ENCODE results near the gene BRSK1.

Gene BRSK1

DNA sequence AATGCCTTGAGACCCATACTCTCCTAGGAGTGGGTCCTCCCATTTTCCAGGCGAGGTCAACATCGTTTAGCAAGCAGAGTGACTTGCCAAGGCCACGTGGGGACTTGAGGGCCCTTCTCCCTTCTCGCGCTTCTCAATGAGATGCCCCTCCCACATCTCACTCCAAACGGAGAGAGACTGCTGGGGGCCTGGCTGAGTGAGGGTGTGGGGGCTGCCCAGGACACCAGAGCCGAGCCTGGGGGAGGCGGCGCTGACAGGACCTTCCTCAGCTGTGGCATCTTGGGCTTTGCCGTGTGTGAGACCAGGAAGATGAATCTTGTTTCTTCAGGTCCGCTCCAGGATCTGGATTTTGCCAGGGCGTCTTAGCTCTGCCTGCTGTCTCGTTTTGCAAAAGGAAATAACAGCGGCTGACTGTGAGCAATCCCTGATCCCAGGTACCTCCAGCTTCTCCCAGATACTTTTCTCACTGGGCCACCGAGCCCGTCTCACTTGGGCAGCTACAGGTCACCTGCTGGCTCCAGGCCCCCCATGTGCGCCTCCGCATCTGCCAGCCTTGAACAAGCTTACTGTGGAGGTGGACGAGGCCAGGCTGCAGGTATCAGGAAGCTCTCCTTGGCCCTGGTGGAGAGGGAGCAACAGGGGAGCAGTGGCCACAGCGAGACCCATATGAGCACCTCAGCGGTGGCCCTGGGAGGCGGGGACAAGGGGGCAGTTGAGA lies 64.7 kb downstream of the BRSK1 start:
- H3K4me3 ChIP-seq (ENCODE audit: low read depth, low read length) = no peak overlapping the region
- TF ChIP-seq, protein P1, sequence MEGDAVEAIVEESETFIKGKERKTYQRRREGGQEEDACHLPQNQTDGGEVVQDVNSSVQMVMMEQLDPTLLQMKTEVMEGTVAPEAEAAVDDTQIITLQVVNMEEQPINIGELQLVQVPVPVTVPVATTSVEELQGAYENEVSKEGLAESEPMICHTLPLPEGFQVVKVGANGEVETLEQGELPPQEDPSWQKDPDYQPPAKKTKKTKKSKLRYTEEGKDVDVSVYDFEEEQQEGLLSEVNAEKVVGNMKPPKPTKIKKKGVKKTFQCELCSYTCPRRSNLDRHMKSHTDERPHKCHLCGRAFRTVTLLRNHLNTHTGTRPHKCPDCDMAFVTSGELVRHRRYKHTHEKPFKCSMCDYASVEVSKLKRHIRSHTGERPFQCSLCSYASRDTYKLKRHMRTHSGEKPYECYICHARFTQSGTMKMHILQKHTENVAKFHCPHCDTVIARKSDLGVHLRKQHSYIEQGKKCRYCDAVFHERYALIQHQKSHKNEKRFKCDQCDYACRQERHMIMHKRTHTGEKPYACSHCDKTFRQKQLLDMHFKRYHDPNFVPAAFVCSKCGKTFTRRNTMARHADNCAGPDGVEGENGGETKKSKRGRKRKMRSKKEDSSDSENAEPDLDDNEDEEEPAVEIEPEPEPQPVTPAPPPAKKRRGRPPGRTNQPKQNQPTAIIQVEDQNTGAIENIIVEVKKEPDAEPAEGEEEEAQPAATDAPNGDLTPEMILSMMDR (IDR thresholded peaks at IDR 0.05; ENCODE audit: low read depth, low read length) = no peak
- no peak for DNase-seq

DNA sequence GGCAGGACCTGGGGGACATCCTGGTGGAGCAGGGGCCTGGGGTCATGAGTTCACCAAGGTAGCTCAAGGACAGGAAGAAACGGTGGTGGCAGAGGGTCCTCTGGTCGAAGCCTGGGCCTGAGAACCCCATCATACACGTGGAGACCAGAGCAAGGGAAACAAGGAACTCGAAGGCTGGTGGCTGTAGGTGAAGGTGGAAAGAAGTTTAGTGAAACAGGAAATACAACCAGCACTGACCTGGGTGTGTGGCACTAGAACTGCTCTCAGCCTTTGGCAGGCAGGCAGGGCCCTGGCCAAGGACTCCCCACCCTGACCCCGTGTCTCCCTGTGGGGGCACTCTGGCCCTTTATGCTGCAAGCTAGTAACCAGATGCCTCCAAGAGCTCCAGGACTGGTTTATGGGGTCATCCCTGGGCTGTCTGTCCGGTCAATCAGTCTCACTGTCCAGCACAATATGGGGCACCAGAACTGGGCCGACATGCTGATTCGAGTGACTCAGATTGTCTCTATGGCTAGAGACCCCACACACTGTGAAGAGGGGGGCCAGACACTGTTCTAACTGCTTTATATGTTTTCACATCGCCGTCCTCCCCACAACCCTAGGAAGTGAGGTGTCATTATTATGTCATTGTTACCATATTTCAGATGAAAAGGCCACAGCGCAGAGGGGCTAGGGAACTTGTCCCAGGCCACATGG lies 67.0 kb downstream of the BRSK1 start:
- no peak overlapping the region for H3K4me3 ChIP-seq (ENCODE audit: low read depth, low read length)
- no peaks in the 10 kb centered on the region for H3K36me3 ChIP-seq
- no peak for DNase-seq
- TF ChIP-seq, protein P1 (IDR thresholded peaks at IDR 0.05; ENCODE audit: low read depth, low read length) = no peak
- peaks cover 37% of the 10 kb centered on the region for H3K27me3 ChIP-seq
- no peaks in the 10 kb centered on the region for H3K9me3 ChIP-seq
- H3K4me1 ChIP-seq = no peaks in the 10 kb centered on the region

More for the DNA sequence above, 64.7 kb downstream of the BRSK1 start:
- Histone ChIP-seq H3K4me1 (peaks cover 4% of the 10 kb centered on the region), H3K9me3 (no peaks in the 10 kb centered on the region), H3K27me3 (peaks cover 23% of the 10 kb centered on the region), H3K36me3 (peaks cover 2% of the 10 kb centered on the region; the same call in 1 of the 2 replicates)

DNA sequence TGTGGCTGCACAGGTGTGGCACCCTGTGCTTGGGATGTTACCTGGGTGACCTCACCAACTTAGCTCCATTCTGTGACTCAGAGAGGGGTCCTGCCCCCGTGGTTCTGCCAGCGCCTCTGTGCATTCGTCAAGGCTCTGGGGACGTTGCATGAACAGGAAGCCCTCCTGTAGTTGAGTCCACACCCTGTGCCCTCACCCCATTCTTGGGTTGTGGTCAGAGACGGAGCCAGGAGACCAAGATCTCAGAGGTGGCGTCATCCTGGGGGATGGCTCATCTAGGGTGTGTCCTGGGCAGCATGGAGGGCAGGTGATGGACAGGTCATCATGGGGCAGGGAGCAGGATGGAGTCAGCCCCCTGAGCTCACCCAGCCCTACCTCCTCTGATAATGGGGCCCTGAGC lies 68.2 kb downstream of the BRSK1 start:
- Histone ChIP-seq H3K4me3 (ENCODE audit: low read depth, low read length) (no peak overlapping the region), H3K4me1 (no peaks in the 10 kb centered on the region), H3K27me3 (peaks cover 42% of the 10 kb centered on the region), H3K9me3 (no peaks in the 10 kb centered on the region), H3K36me3 (no peaks in the 10 kb centered on the region)
- no peak for DNase-seq
- TF ChIP-seq, protein P1 (IDR thresholded peaks at IDR 0.05; ENCODE audit: low read depth, low read length) = no peak

DNA sequence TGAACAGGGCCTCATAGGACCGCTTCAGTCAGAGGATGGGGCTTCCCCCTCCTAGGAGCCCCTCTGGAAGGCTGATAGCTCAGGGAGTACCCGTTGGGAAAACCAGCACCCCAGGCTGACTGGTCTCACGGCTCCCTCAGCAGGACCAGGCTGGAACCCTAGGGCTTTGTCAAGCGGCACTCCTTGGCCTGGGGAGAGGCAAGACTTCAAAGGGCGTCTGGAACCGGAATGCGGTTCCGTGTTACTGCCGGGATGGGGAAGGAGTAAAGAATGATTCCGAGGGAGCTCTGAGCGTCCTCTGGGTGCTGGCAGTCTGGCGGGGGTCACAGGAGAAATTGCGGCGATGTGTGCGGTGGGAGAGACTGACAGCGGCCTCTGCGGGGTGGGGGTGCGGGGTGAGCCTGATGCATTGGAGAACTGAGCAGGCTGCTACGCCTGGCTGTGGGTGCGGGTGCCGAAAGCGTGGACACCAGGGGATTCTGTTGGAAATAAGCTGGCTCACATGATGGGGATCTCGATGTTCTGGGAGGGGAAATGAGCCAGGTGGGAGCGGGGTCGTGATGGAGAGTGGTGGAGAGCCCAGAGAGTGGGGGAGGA lies 68.8 kb downstream of the BRSK1 start:
- peaks cover 42% of the 10 kb centered on the region for H3K27me3 ChIP-seq
- no peaks in the 10 kb centered on the region for H3K9me3 ChIP-seq
- TF ChIP-seq, protein P1 (IDR thresholded peaks at IDR 0.05; ENCODE audit: low read depth, low read length) = no peak
- H3K4me1 ChIP-seq = no peaks in the 10 kb centered on the region
- no peak for DNase-seq
- no peaks in the 10 kb centered on the region for H3K36me3 ChIP-seq
- H3K4me3 ChIP-seq (ENCODE audit: low read depth, low read length) = no peak overlapping the region

DNA sequence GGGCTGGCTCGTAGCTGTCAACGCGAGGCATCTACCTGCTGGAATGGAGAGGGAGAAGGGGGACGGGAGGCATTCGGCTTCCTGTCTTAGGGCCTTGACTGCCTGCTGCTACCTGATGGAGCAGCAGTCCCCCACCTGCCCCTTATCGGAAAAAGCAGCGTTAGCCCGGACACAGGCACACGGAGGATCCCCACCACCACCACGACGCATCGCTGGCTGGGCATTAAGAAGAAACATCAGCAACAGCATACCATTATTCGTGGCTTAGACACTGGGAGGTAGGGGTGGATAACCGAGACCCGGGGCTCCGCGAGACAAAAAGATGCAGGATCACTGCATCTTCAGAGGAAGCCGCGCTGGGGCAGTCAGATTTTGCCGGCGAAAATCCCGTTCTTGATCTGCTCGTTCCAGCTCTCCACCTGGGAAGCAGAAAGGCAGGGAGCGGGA lies 69.6 kb downstream of the BRSK1 start:
- H3K36me3 ChIP-seq = no peaks in the 10 kb centered on the region
- no peaks in the 10 kb centered on the region for H3K4me1 ChIP-seq
- no peak for DNase-seq
- H3K27me3 ChIP-seq = peaks cover 42% of the 10 kb centered on the region
- H3K4me3 ChIP-seq (ENCODE audit: low read depth, low read length) = peak overlapping the region; percentile 39
- H3K9me3 ChIP-seq = no peaks in the 10 kb centered on the region
- TF ChIP-seq, protein P1 (IDR thresholded peaks at IDR 0.05; ENCODE audit: low read depth, low read length) = no peak

Measured in BE2C (cell line).